SHP77 treated with DMSO at 0.1 percent for 48 hours (cell line): ENCODE results near the gene KHDRBS2.
A peak's percentile ranks its signal among the peaks of the same experiment; 100 is the strongest.

ENCODE experiments used
- DNase-seq: peaks from one replicate; lab custom pipeline; 2025; lab: John Stamatoyannopoulos, UW

The KHDRBS2 gene

DNA sequence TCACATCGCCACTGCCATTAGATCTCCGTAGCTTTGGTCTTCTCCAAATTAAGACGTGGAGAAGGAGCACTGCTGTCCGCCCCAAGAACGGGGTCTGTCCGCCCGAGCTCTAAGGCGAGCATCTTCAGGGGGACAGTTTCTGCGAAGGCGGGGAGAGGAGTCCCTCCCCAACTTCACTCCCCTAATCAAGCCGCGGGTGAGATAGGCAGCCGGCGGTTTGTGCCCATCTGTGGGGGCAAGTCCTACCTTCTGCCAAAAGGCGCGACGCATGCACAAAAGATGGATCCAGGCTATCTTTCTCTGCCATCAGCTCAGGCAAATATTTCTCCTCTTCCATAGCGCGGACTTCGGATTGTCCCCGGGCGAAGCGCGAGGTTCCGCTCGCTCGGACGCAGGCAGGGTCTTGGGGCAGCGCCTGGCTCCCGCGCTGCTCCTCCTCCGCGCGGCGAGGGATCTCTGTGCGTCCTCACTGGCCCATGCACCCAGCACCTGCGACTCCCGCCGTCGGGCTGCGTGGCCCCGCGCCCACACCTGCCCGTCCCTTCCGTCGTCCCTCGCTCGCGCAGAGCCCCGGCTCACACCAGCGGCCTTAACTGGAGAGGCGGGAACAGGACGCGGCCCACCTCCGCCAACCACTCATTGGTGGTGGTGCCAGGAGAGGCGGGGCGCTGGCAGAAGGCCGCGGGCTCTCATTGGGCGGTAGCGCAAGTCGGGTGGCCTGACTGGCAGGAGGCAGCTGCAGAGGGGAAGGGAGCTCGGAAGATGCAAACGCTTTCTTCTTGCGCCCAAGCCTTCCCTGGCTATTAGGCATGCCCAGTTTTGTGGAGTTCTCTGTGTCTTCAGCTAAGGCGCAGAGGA is at the start of gene KHDRBS2:
Gene KHDRBS2 (minus strand): TSS at position 614 of the 858 bp plus-strand sequence.
- peak; percentile 91 for DNase-seq

DNA sequence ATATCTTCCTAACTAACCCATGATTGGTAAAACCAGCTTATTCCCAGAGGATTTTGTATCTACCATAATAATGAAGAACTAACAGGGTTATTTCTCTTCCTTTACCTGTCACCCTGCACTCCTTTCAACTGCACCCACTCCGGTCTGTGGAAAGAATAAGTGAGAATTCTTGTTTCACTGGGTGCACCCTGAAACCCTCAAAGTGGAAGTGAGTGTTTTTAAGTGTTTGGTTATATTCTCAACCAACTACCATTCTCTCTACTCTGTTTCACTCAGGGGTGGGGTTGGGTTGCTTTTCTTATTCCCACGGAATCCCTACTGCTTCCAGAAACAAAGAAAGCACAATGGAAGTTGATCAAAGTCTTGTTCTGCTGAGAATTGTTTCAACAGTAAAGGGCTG is 42.6 kb upstream of the KHDRBS2 start:
- DNase-seq: no peak

DNA sequence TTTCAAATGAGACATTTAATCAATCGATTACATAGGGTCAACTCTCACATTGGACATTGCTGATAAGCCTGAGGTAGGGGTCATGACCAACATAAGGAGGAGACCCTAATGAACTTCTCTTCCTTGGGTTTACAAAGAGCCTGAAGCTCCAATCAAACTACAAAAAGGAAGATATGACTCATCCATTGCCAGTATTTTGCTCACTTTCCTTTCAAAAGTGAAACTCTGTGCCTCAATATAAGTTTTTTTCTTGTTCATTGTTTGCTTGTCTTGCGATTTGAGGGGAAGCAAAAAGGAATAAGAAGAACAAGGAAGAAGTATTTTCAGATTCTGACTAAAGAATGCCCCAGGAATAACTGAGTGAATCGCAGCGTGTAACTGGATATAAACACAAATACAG is 38.8 kb upstream of the KHDRBS2 start:
- no peak for DNase-seq

DNA sequence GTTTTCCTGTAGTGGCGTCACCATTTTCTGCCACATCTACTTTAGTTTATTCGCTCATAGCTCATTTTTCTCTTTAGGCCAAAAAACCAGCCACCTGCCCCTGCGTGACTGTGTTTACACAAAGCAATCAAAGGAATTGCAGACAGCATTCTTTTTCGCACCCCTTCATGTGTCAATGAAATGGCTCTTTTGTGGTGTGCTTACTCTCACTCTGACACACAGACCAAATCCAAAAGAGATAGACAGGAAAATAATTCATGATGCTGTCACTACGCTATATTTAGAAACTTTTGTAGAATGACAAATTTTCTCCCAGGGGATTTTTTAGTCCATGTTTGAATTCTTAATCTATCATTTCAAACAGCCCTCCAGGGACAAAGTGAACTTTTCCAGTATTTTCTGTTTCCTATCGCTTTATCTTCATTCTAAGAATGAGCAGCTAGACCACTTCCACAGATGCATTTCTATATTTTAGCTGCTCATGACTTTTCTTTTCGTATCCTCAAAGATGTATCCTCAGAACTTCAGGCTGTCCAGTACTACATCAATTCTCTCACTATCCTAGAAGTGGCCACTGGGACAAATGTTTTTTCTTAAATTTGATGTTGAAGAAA is 37.9 kb upstream of the KHDRBS2 start:
- peak; percentile 66 for DNase-seq

DNA sequence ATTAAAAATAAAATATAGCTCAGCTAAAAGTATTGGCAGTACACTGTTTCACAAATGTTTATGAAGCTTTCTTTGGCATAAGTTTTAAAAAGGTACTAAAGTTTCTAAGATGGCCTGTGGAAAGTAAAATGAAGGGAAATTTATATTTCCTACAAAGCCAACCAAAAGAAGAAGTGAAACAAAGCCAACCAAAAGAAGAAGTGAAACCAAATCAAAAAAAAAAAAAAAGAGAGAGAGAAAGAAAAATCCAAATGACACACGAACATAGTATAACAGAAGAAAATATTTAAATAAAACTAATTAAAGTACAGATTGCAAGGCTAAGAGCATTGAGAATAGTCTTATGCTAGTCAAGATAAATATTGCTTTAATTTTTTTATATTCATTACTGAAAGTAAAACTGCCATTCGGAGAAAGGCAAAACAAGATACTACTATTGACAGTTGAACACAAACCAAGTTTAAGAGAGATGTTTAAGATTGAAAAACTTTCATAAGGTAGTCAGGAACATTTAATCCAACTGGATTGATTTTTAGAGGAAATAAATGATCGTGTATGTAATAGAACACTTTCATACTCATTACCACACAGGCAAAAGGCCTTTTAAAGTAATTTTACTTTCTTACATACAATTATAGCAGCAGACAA is 12.8 kb upstream of the KHDRBS2 start:
- DNase-seq: no peak

DNA sequence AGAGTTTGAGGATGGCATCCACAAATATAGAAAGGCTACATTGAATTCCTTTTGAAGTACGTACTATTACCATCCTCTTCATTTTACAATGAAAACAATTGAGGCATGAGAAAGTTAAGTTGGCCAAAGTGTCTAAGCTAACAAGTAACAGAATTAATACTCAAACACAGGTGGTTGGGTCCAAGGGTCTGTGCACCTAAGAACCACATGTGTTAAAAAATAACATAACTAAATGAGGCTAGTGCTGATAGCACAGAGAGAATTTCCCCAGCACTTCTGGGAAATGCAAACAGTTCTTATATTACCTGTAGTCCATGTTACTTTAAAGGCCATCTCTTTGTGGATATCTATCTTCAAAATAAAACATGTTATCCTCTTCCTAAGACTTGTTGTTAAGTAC is 10.5 kb upstream of the KHDRBS2 start:
- DNase-seq: no peak

DNA sequence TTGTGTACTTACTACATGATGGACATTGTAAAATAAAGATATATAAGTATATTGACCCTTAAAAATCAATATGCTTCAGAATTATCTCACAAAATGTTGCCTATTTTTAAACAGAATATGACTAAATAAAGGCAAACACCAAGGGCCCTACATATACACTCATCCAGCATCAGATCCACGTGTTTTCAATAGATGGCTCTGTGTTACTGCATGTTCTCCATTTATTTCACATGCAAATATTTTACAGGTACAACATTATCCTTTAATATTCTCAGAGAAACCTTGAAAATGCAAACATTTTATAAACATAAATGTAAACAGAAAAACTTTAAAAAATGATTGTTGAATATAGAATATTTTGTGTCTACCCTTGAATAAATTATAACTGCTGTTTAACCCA is 2.9 kb upstream of the KHDRBS2 start:
- DNase-seq: no peak

DNA sequence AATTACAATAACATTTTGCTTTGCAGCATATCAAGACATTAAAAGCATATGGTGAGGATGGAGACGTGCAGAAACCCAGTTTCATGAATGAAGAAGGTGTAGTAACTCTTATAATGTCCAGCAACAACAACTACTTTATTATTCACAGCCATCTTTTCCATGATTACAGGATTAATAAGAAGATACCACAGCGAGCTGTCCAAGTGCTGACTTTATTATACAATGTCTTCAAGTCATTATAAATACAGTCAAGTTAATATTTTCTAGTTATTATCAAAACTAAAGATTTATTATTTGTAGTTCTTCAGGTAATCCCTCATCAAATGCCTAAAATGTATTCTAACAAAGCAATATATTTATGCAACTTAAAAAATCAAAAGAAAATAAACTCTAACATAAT is 2.5 kb upstream of the KHDRBS2 start:
- DNase-seq: no peak

DNA sequence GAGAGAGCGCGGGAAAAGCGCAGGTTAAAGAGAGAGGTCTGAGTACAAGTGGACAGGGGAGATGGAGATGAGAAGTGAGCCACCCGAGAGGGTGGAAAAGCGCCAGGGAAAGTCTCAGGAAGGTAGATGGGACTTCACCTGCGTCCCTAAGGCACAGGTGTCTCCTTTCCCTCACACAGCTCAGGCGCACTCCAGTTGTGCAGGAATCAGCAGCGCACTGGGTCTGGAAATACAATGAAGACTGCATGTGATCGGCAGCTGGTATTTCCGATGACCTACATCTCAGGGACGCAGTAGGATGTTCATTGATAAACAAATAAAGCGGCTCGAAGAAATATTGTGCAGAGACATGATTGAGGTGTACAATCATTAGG is 432 bp upstream of the KHDRBS2 start:
- peak; percentile 82 for DNase-seq

DNA sequence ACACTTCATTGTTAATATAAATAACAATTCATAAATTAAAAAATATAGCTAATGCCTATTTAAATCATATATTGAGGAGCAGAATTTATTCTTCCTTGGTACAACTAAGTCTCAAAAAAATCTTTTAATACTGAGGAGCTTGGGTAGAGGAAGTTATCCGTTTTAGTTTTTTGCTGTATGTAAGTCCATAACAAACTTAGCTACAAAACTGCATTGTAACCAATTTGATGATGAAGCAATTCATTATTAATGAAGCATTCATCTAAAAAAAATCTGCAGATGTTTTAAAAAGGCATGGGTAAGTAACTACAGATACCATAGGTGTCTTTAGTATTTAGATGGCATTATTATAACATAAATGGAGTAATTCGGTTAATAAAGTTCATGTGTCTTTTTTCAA is 1.3 kb downstream of the KHDRBS2 start:
- DNase-seq: no peak

DNA sequence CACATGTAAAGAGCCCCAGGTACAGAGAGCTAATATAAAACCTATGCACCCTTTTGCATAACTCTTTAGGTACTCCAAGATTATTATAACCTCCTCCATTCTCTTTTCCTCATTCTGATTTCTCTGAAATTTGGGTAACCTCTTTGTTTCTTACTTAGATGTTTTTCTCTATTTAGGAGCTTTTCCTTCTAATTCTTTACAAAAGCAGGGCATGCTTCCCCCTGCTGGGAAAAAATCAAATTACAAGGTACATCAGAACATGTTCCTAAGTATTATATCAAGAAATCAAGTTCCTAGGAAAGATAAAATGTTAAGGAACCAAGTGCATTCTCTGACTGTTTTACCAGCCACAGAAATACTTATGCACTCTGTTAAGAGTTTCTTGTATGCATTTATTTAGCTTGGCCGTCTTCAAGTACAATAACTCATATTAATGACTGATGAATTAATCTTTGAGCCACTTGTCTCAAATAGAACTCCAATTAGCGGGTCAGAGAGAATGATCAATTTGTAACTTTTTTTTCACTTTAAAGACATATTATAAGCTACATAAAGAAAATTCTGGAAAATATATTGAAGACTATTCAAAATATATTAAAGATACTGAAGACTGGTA is 2.1 kb downstream of the KHDRBS2 start:
- DNase-seq: no peak

DNA sequence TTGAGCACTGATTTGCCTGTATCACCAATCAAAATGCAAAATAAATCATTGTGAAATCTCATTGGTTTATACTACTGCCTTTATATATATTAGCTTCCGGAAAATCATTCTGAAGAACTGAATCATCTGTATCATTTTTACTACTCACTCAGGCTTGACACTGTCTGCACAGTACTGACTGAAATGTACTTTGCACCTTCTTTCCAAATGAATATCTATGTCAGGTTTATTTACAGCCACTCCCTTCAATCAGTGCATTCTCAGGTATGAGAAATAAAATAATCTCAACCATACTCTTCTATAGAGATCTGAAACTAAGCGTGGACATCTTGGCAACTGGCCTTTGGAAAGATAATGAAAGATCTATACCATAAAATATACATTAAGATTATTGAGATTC is 2.7 kb downstream of the KHDRBS2 start:
- DNase-seq: no peak

DNA sequence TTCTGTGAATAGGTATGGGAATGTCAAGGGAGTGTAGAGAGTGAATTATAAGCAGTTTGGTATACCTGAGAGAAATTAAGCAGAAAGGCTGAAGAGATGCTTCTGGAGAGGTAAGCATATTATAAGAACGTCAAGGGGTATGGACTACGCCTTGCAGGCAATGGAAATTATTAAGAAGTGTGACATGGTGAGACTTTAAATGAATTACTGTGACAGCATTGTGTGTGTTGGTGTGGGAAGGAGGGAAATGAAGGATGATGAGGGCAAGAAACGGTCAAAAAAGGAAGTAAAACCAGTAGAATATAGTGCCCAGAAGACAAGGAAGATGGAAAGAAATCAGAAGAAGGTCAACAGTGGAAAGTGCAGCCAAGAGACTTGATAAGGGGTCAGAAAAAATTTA is 5.9 kb downstream of the KHDRBS2 start:
- DNase-seq: no peak

DNA sequence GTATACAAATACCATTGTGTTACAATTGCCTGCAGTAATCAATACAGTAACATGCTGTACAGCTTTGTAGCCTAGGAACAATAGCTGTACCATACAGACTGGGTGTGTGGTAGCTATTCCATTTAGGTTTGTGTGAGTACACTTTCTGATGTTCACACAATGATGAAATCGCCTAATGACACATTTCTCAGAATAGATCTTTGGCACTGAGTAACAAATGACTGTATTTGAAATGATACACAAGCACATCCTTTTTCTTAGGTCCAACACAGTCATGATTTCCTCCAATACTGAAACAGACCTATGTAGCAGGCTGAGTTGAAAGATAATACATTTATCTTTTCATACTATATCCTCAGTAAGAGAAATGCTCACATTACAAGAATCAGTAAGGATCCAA is 13.9 kb downstream of the KHDRBS2 start:
- no peak for DNase-seq

DNA sequence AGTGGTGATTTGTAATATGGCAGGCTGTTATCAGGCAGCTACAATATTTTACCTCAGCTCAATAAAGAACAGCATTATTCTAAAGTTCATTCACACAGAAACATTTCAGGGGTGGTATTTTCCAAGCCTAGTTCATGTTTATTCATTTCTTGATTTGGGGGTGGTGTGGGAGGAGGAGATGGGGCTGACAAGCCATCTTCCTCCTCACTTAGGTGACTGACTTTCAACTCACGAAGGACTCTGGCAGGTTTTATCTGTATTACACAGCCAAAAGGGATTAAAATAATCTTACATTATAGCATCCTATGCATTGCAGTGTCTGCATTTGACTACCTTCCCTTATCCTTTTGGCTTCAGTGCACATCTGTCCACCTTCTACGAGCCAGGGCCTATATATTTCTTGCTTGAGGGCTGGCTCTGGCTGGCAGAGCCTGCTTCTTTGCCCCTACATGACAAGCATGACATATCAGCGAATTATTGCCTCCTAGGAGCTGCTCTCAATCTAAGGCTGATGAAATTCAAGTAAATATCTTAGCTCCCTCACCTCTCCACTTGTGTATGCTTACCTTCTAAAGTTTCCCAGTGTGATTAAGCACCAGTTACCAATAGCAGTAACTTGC is 20.0 kb downstream of the KHDRBS2 start:
- no peak for DNase-seq

DNA sequence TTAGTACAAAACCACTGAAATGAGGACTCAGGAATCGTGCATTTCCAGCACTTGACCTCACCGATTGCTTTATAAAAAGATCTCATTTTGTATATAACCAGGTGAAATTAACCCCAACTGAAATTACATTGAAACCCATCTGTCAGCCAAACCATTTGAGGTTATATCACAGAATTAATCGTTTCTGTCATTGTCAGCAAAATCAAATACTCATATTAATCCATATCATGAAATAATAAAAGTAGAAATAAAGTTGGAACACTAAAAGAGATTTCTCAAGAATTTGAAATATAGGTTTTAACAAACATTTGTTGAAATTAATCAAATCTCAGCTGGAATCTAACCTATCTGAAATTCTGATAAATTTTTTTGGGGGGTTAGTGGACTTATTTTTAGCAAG is 23.7 kb downstream of the KHDRBS2 start:
- DNase-seq: no peak

DNA sequence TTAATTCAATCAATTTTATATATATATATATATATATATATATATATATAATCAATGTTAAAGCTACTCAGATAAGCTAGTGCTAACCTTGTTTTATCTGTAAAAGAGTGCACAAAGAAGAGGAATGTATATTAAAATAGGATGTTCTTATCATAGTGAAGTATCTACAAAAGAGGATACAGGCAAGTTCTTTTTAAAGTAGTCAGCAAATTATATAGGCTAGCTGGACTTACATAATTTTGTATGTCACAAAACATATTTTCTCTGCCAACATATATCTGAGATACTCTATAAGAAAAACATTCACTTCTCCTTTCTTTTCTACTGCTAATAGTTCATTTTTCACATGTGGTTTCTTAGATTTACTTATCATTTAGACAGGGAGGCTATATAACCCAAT is 39.9 kb downstream of the KHDRBS2 start:
- no peak for DNase-seq

DNA sequence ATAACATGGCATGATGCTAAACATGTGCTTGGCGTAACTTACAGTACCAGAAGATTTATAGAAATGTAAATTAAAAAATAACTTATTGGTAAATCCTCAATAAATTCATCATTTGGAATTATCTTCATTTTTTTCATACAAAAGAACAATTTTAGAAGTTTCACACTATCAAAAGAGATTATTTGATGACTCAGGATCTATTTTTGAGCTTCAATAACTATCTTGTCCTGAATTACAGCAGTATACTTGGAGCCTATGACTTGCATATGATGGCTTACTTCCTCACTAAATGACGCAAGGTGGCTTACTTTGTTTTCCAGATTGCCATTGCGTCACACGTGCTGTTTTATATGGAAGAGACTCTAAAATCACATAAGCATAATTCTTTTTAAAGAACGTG is 49.2 kb downstream of the KHDRBS2 start:
- DNase-seq: no peak

DNA sequence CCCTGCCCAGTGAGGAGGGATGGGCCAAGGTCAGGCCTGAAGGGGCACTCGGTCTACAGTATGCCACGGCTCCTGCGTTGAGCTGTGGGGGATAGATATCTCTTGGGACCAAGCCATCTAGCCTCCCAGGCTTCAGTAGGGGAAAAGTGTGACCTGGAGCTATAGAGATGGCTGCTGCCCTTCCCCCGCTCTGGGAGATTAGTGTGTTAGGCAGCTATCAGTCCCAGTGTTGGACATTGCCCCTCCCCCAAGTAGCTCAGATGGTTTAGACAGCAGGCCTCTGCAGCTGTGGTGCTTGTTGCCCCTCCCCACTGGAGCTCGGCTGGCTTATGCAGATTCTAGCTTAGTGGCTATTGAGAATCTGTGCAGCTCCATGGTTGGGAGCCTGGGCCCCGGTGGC is 56.8 kb downstream of the KHDRBS2 start:
- no peak for DNase-seq

DNA sequence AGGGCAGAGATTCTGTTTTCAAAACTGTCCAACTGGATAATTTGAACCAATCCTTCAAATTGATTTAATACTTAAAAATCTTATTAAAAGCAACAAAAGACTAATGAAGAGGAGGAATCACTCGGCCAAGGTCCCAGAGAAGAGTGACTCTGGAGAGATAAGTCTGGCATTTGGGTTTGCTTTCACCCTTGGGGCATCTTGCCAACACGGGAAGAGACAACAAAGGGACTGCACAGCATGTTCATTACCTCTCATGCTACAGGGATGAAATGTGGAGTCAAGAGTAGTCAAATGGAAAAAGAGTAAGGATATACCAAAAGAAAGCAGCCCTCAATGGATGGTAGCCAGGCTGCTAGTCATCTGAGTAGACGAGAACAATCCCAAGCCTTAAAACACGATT is 68.2 kb downstream of the KHDRBS2 start:
- DNase-seq: no peak

DNA sequence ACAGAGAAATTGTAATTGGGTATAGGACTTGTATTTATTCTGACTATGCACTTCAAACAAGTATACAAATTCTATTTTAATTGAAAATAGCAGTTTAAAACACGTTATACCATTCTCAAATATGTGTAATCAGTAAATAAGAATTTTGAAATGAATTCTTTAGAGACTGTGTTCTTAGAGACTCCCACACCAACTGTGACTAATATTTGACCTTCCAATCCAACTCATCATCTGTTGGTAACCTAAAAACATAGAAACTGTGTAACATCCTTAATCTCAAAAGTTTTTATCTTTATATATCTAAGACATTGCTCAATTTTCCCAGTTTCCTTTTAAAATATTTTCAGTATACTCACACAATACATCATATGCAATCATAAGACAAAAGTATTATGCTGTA is 83.9 kb downstream of the KHDRBS2 start:
- no peak for DNase-seq

DNA sequence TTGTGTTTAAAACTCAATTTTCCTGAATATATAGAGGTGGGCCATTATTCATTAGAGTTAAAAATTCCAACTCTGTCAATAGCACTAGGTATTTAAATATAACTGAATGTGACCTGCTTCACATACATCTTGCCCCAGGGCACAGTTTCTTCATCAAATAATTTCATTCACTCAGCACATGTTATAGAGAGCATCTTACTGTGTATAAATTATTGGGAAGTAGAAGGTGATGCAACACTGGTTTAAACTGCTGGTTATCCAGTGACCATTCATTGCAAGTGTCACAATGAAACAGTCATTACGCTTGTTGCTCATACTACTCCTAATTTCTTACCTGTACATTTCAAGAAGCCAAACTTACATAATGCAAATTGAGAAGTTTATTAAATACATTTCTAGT is 93.4 kb downstream of the KHDRBS2 start:
- no peak for DNase-seq
